Panc1 (cell line): ENCODE measurements around the gene BARD1.

ENCODE experiments used
- CTCF ChIP-seq: fragments of 450-650 bp; IDR thresholded peaks from 2 replicates; pipeline ENCODE4 v1.5.1; 2017; ENCODE audit warnings: mild to moderate bottlenecking
- POLR2AphosphoS5 ChIP-seq: IDR thresholded peaks from 2 replicates; pipeline ENCODE4 v1.6.1; 2012; ENCODE audit warnings: mild to moderate bottlenecking, low read depth, low read length, moderate library complexity
- REST ChIP-seq, 2 experiments: IDR thresholded peaks; 2 replicates each; pipeline ENCODE4 v1.6.1; 2011 to 2012; ENCODE audit warnings: low read depth in 2 of 2, control low read depth in 1 of 2, low read length in 1 of 2, mild to moderate bottlenecking in 1 of 2, moderate library complexity in 1 of 2; ENCODE audit not compliant: insufficient read depth in 1 of 2
- SIN3A ChIP-seq: IDR thresholded peaks from 2 replicates; pipeline ENCODE4 v1.6.1; 2012; ENCODE audit warnings: low read depth, mild to moderate bottlenecking, low read length, moderate library complexity, borderline replicate concordance; ENCODE audit not compliant: insufficient read depth
- TCF7L2 ChIP-seq: IDR thresholded peaks from 2 replicates; pipeline ENCODE4 v1.6.1; 2011; ENCODE audit warnings: mild to moderate bottlenecking, low read depth, low read length, inconsistent platforms

DNA sequence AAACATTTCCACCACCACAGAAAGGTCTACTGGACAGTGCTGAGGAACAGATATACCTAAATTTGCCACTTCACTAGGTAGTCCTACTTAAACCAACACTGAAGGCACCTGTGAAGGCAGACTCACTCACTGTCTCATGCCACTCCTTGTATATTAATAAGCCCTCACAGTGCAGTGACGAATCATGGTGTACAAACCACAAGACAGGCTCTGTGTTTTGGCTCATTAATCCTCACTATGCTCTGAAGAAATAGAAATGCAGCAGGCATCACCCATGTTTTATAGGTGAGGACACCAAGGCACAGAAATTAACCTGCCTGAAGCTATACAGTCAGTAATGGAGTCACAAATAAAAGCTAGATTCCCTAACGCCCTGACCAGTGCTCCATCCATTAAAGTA lies 44.3 kb downstream of the BARD1 start:
- no peak for TF ChIP-seq CTCF
- no peak for TF ChIP-seq POLR2AphosphoS5
- no peak for TF ChIP-seq REST (IDR thresholded peaks at IDR 0.05; ENCODE audit: insufficient read depth in 1 of 2, low read depth in 2 of 2, low read length in 1 of 2)
- no peak for TF ChIP-seq SIN3A
- TF ChIP-seq TCF7L2: no peak
